Measurements from ENCODE around the gene NUP85. TPM values are rescaled to one million over a fixed set of nuclear protein-coding genes. Genes with fewer than 3 reads are reported as not detected.

The NUP85 gene
- total RNA-seq, 1 experiment from 2014 or later = 164 TPM

DNA sequence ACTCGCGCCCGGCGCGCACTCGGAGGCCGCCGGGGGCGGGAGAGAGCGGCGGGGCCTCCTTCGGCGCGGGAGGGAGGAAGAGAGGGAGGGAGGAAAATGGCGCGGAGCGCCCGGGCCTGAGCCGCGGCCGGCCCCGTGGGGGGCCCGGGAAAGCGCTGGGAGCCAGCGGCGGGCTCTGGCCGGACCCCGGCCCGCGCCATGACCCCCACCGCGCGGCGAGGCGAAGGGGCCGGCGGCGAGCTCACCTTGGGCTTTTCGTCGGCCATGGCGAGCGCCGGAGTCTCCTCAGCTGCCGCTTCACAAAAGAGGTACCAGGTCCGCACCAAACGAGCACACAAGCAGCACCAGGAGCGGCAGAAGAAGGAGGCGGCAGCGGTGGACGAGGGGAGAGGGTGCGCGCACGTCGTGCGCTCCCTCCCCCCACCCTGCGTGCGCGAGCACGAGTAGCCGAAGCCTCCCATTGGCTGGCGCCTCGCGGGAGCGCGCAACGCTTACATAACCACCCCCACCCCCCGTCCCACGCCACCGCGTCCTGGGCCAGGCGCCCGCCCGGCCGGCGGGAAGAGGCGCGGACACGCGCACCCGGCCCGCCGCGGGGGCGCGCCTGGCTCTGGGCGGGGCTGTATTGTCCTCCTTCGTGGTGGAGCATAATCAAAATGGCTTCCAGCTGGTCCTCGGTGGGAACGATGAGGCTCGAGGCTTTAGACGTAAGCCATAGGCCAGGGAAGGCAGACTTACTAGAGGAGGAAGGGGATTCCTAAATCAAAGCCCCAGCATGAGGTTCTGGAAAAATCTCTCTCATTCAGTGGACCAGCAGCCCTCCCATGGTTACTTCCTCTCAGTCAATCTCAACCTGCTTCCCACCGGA lies 22.7 kb upstream of the NUP85 start, which contains the start of gene SUMO2 (continued):
- TF ChIP-seq, protein P1, sequence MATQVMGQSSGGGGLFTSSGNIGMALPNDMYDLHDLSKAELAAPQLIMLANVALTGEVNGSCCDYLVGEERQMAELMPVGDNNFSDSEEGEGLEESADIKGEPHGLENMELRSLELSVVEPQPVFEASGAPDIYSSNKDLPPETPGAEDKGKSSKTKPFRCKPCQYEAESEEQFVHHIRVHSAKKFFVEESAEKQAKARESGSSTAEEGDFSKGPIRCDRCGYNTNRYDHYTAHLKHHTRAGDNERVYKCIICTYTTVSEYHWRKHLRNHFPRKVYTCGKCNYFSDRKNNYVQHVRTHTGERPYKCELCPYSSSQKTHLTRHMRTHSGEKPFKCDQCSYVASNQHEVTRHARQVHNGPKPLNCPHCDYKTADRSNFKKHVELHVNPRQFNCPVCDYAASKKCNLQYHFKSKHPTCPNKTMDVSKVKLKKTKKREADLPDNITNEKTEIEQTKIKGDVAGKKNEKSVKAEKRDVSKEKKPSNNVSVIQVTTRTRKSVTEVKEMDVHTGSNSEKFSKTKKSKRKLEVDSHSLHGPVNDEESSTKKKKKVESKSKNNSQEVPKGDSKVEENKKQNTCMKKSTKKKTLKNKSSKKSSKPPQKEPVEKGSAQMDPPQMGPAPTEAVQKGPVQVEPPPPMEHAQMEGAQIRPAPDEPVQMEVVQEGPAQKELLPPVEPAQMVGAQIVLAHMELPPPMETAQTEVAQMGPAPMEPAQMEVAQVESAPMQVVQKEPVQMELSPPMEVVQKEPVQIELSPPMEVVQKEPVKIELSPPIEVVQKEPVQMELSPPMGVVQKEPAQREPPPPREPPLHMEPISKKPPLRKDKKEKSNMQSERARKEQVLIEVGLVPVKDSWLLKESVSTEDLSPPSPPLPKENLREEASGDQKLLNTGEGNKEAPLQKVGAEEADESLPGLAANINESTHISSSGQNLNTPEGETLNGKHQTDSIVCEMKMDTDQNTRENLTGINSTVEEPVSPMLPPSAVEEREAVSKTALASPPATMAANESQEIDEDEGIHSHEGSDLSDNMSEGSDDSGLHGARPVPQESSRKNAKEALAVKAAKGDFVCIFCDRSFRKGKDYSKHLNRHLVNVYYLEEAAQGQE (IDR thresholded peaks at IDR 0.05; ENCODE audit: low read depth) = no peak
- TF ChIP-seq RAD21 (IDR thresholded peaks at IDR 0.05; ENCODE audit: low read depth) = no peak
- TF ChIP-seq CBX3 (IDR thresholded peaks at IDR 0.05; ENCODE audit: low read depth) = no peak
- peak; percentile 61; the same call in 1 of the 2 replicates for TF ChIP-seq SP1 (IDR thresholded peaks at IDR 0.05; ENCODE audit: low read depth)
- TF ChIP-seq MAX (IDR thresholded peaks at IDR 0.05) = peak; percentile 65
- no peak for TF ChIP-seq SRF (IDR thresholded peaks at IDR 0.05; ENCODE audit: low read depth)
- no peak for TF ChIP-seq FOSL1 (IDR thresholded peaks at IDR 0.05; ENCODE audit: low read depth)
- TF ChIP-seq CEBPB (IDR thresholded peaks at IDR 0.05; ENCODE audit: low read depth) = no peak
- TF ChIP-seq ZFX (IDR thresholded peaks at IDR 0.05) = peak; percentile 90; the same call in 1 of the 2 replicates
- TF ChIP-seq EZH2phosphoT487 (IDR thresholded peaks at IDR 0.05; ENCODE audit: borderline replicate concordance) = no peak
- TF ChIP-seq, protein P2, sequence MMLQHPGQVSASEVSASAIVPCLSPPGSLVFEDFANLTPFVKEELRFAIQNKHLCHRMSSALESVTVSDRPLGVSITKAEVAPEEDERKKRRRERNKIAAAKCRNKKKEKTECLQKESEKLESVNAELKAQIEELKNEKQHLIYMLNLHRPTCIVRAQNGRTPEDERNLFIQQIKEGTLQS (IDR thresholded peaks at IDR 0.05) = no peak
- peak; percentile 51; the same call in 1 of the 2 replicates for TF ChIP-seq SIN3A (IDR thresholded peaks at IDR 0.05; ENCODE audit: low read depth)
- peak; percentile 93 for TF ChIP-seq YY1 (IDR thresholded peaks at IDR 0.05; ENCODE audit: extremely low read depth, insufficient replicate concordance, low read depth, low read length)
- TF ChIP-seq POLR2A (IDR thresholded peaks at IDR 0.05; ENCODE audit: borderline replicate concordance, extremely low read depth, insufficient read depth, insufficient read length) = peak; percentile 48
- peak; percentile 78 for TF ChIP-seq POLR2AphosphoS5 (IDR thresholded peaks at IDR 0.05; ENCODE audit: low read depth, low read length)
